Spleen (tissue), 10 donors: ENCODE results near the gene AGT. TPM values are rescaled to one million over a fixed set of nuclear protein-coding genes. Genes with fewer than 3 reads are reported as not detected.

ENCODE experiments used
- polyA plus RNA-seq, 3 donors: library from polyadenylated mRNA; stranded (reverse); fragments of 200-250 nt; gene quantifications; one replicate each; pipeline ENCODE4 v1.2.1, GENCODE V29; 2013
- total RNA-seq, 7 donors: library from RNA; depleted of rRNA in 3 of 7; stranded (reverse); fragments of >200 nt in 3 of 7; fragmentation: NEBNext Ultra II Directional in 4 of 7; extraction: Animal tissue kit (Norgen Biotek cat#: 25700) in 4 of 7; gene quantifications; one replicate each; pipeline versions ENCODE4 v1.1.0 to v1.2.1, GENCODE V29; 2016 to 2021
- donor health status: healthy with polysubstance abuse.
- donor health status: DM: no; HTN: no; CAD: no; lungs with moderate emphysema.
- donor health status: DM: no; HTN: no; CAD: no.
- donor health status: Bipolar disorder and iron deficiency.
- donor health status: healthy.
- donor health status: DM: no; HTN: no; CAD: no.
- donor health status: DM: yes; HTN: yes; CAD: no.

The AGT gene
- total and polyA plus RNA-seq, 10 donors: 0.06 to 0.26 (median 0.16) TPM; not detected in 2

Other genes with a start within 250 kb of the AGT start
- gene COG2, start 71.6 kb downstream of the AGT start, total RNA-seq: 10 to 100 TPM; 29.1 to 41.6 (median 31.9) TPM
- gene COG2, start 71.6 kb downstream of the AGT start, polyA plus RNA-seq: 10 to 100 TPM; 13.1 to 15.0 (median 13.6) TPM
- gene CAPN9, start 33.3 kb upstream of the AGT start, total RNA-seq: not detected
- under 1 TPM in 1 of 3 donors, not detected in 2; 0.05 TPM for gene CAPN9, start 33.3 kb upstream of the AGT start, polyA plus RNA-seq
- gene C1orf198, start 154.4 kb upstream of the AGT start, total RNA-seq: 10 to 100 TPM; 13.3 to 32.7 (median 21.3) TPM
- gene C1orf198, start 154.4 kb upstream of the AGT start, polyA plus RNA-seq: 10 to 100 TPM in 1 of 3 donors, 1 to 10 TPM in 2; 5.0 to 11.4 (median 8.0) TPM